Femur (tissue), 1 donor: ENCODE data around the gene ZNF107.
"Not testable (repeated sequence)": the region's sequence is repeated elsewhere in the genome, so short reads cannot be mapped to it uniquely, and the experiment has no call there.

Experiments used
- DNase-seq: peaks from one replicate; pipeline ENCODE4 v3.0.0-alpha.2; 2017

Gene ZNF107

GRCh38 chr7:64651203-64651602, 14.7 kb upstream of the ZNF107 start:
- DNase-seq: no peak

GRCh38 chr7:64651632-64652165, 14.2 kb upstream of the ZNF107 start:
- no peak for DNase-seq

GRCh38 chr7:64653721-64654401, 12.1 kb upstream of the ZNF107 start:
- DNase-seq: no peak

- DNase-seq: no peak
These were observed 11.0 kb upstream of the ZNF107 start for GRCh38 chr7:64654796-64655548.

GRCh38 chr7:64655811-64656210, 10.1 kb upstream of the ZNF107 start:
- DNase-seq: no peak

GRCh38 chr7:64656489-64656888, 9.4 kb upstream of the ZNF107 start:
- DNase-seq: no peak

GRCh38 chr7:64662091-64662490, 3.8 kb upstream of the ZNF107 start:
- not testable (repeated sequence) for DNase-seq

- DNase-seq: no peak
These were observed 724 bp downstream of the ZNF107 start for GRCh38 chr7:64666663-64667050.

GRCh38 chr7:64667311-64667710, 1.4 kb downstream of the ZNF107 start:
- DNase-seq: no peak

- DNase-seq: no peak
These were observed 6.5 kb downstream of the ZNF107 start for GRCh38 chr7:64672414-64672813.

GRCh38 chr7:64685091-64685490, 19.2 kb downstream of the ZNF107 start:
- no peak for DNase-seq

- DNase-seq: no peak
These were observed 19.8 kb downstream of the ZNF107 start for GRCh38 chr7:64685741-64686140.

- peak; percentile 29 for DNase-seq
These were observed 20.7 kb downstream of the ZNF107 start for GRCh38 chr7:64686493-64687184.

- no peak for DNase-seq
These were observed 21.3 kb downstream of the ZNF107 start for GRCh38 chr7:64687249-64687648.

GRCh38 chr7:64688988-64689387, 23.1 kb downstream of the ZNF107 start:
- no peak for DNase-seq

GRCh38 chr7:64691831-64692230, 25.9 kb downstream of the ZNF107 start:
- no peak for DNase-seq

GRCh38 chr7:64697863-64698262, 31.9 kb downstream of the ZNF107 start:
- DNase-seq: not testable (repeated sequence)

- no peak for DNase-seq
These were observed 40.8 kb downstream of the ZNF107 start for GRCh38 chr7:64706625-64707292.

- DNase-seq: not testable (repeated sequence)
These were observed 52.0 kb downstream of the ZNF107 start for GRCh38 chr7:64717896-64718295.

GRCh38 chr7:64729089-64729848, 63.3 kb downstream of the ZNF107 start:
- DNase-seq: no peak

- no peak for DNase-seq
These were observed 67.8 kb downstream of the ZNF107 start for GRCh38 chr7:64733550-64734240.

- DNase-seq: no peak
These were observed 70.6 kb downstream of the ZNF107 start for GRCh38 chr7:64736575-64736974.
